B cell (primary cell): ENCODE results near the gene SEZ6L.

Source experiments
- EZH2 ChIP-seq: IDR thresholded peaks from 2 replicates; pipeline ENCODE4 v1.6.1; 2012; ENCODE audit warnings: borderline replicate concordance, low read depth, mild to moderate bottlenecking, moderate library complexity, low read length; ENCODE audit not compliant: insufficient read depth, poor library complexity, severe bottlenecking
- TF ChIP-seq, protein P1 (sequence below): fragments of 200-600 bp; IDR thresholded peaks from one replicate; pipeline ENCODE4 v1.8.0; 2022; ENCODE audit warnings: antibody characterized with exemption, mild to moderate bottlenecking

DNA sequence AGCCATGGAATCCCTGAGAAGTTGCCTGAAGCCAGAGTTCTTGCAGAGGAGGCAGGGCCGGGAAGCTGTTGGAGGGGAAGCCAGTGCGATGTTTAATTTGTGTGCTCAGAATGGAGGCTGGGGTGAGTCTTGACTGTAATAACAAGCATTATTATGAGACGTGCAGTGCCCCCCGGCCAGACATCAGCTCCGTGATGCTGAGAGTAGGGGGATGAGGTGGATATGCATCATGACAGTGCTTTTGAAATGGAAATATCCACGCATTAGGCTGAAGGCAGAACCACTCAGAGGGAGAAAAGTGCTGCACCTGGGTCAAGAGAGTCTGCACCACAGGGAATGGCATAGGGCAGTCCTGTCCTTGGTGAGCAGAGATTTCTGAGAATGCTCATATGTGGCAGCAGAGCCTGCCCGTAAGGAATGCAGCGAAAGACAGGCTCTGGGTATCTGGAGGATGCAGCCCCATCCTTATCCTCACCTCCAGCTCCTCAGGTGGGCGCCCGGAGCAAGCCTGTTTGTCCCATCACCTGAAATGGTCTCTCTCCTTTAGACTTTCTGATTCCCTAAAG lies 37.6 kb upstream of the SEZ6L start:
- TF ChIP-seq, protein P1, sequence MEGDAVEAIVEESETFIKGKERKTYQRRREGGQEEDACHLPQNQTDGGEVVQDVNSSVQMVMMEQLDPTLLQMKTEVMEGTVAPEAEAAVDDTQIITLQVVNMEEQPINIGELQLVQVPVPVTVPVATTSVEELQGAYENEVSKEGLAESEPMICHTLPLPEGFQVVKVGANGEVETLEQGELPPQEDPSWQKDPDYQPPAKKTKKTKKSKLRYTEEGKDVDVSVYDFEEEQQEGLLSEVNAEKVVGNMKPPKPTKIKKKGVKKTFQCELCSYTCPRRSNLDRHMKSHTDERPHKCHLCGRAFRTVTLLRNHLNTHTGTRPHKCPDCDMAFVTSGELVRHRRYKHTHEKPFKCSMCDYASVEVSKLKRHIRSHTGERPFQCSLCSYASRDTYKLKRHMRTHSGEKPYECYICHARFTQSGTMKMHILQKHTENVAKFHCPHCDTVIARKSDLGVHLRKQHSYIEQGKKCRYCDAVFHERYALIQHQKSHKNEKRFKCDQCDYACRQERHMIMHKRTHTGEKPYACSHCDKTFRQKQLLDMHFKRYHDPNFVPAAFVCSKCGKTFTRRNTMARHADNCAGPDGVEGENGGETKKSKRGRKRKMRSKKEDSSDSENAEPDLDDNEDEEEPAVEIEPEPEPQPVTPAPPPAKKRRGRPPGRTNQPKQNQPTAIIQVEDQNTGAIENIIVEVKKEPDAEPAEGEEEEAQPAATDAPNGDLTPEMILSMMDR: no peak
- TF ChIP-seq EZH2: no peak
